HEK293 (cell line): ENCODE measurements around the gene SLC66A2.

Experiments
- CTCF ChIA-PET: fragments of 350-600 bp; formaldehyde crosslinking; extraction: SDS; loops from one replicate; lab custom pipeline; 2021; ENCODE audit warnings: antibody characterized with exemption; lab: Yijun Ruan, JAX
- POLR2A ChIA-PET: fragments of 300-600 bp; formaldehyde crosslinking; extraction: SDS; loops from one replicate; lab custom pipeline; 2020; ENCODE audit warnings: antibody characterized with exemption, inconsistent platforms; lab: Yijun Ruan, JAX
- H3K27ac ChIP-seq: fragments of 200-500 bp; sonication (Bioruptor generic); 2 replicates; pipeline ENCODE4 v1.5.1; 2014; ENCODE audit warnings: low read depth, low read length, control low read depth, inconsistent platforms; ENCODE audit errors: extremely low read depth
- H3K36me3 ChIP-seq, 2 experiments: fragments of 200-500 bp in 1 of 2; sonication (Bioruptor generic) in 1 of 2; 1 replicate in 1 of 2; 2 replicates in 1 of 2; pipeline ENCODE4 v1.5.1; 2014 to 2017; ENCODE audit warnings: inconsistent platforms in 2 of 2, low read length in 2 of 2; ENCODE audit not compliant: control insufficient read depth in 2 of 2, insufficient read depth in 1 of 2
- H3K4me1 ChIP-seq: fragments of 200-500 bp; sonication (Bioruptor generic); 2 replicates; pipeline ENCODE4 v1.5.1; 2014; ENCODE audit warnings: mild to moderate bottlenecking, low read length, inconsistent platforms; ENCODE audit not compliant: control insufficient read depth, insufficient read depth
- H3K4me3 ChIP-seq: 2 replicates; pipeline ENCODE4 v1.5.1; 2011; ENCODE audit warnings: low read depth, mild to moderate bottlenecking, control low read depth, low read length, moderate library complexity
- H3K9me3 ChIP-seq: fragments of 200-500 bp; sonication (Bioruptor generic); 2 replicates; pipeline ENCODE4 v1.5.1; 2014; ENCODE audit warnings: low read depth, low read length, inconsistent platforms; ENCODE audit not compliant: control insufficient read depth, insufficient read depth
- BCL11B ChIP-seq: fragments of 450-650 bp; formaldehyde crosslinking; IDR thresholded peaks from 2 replicates; pipeline ENCODE4 v1.5.1; 2016; ENCODE audit warnings: low read depth, missing biosample characterization, missing genetic modification characterization
- BCL6B ChIP-seq: fragments of 450-650 bp; formaldehyde crosslinking; IDR thresholded peaks from 2 replicates; pipeline ENCODE4 v1.5.1; 2017; ENCODE audit warnings: missing biosample characterization, missing genetic modification characterization
- CTCF ChIP-seq: fragments of 450-650 bp; formaldehyde crosslinking; IDR thresholded peaks from 2 replicates; pipeline ENCODE4 v1.5.1; 2016; ENCODE audit warnings: missing biosample characterization, missing genetic modification characterization
- EGR2 ChIP-seq: fragments of 450-650 bp; formaldehyde crosslinking; IDR thresholded peaks from 2 replicates; pipeline ENCODE4 v1.5.1; 2016; ENCODE audit warnings: low read depth, missing biosample characterization, missing genetic modification characterization
- KLF1 ChIP-seq: fragments of 450-650 bp; formaldehyde crosslinking; IDR thresholded peaks from 2 replicates; pipeline ENCODE4 v1.5.1; 2016; ENCODE audit warnings: missing biosample characterization, missing genetic modification characterization
- MZF1 ChIP-seq: fragments of 450-650 bp; formaldehyde crosslinking; IDR thresholded peaks from 2 replicates; pipeline ENCODE4 v1.5.1; 2017; ENCODE audit warnings: missing biosample characterization, missing genetic modification characterization, borderline replicate concordance
- SALL2 ChIP-seq: fragments of 450-650 bp; formaldehyde crosslinking; IDR thresholded peaks from 2 replicates; pipeline ENCODE4 v1.5.0; 2017; ENCODE audit warnings: missing biosample characterization, mild to moderate bottlenecking, missing genetic modification characterization, borderline replicate concordance
- SP2 ChIP-seq: fragments of 450-650 bp; formaldehyde crosslinking; IDR thresholded peaks from 2 replicates; pipeline ENCODE4 v1.5.1; 2016; ENCODE audit warnings: missing biosample characterization, missing genetic modification characterization
- ZBTB20 ChIP-seq: fragments of 450-650 bp; formaldehyde crosslinking; IDR thresholded peaks from 2 replicates; pipeline ENCODE4 v1.5.1; 2016; ENCODE audit warnings: missing biosample characterization, missing genetic modification characterization
- ZBTB26 ChIP-seq: fragments of 450-650 bp; formaldehyde crosslinking; optimal IDR thresholded peaks from 2 replicates; pipeline ENCODE3; 2016; ENCODE audit warnings: missing biosample characterization, mild to moderate bottlenecking, missing genetic modification characterization
- ZBTB48 ChIP-seq: fragments of 450-650 bp; formaldehyde crosslinking; IDR thresholded peaks from 2 replicates; pipeline ENCODE4 v1.5.1; 2016; ENCODE audit warnings: missing biosample characterization, missing genetic modification characterization
- ZBTB49 ChIP-seq: fragments of 450-650 bp; formaldehyde crosslinking; IDR thresholded peaks from 2 replicates; pipeline ENCODE4 v1.5.1; 2016; ENCODE audit warnings: missing biosample characterization, missing genetic modification characterization, low read depth
- ZFHX2 ChIP-seq: fragments of 450-650 bp; formaldehyde crosslinking; conservative IDR thresholded peaks from 2 replicates; pipeline ENCODE4 v1.5.1; 2016; ENCODE audit warnings: missing biosample characterization, missing genetic modification characterization
- ZNF121 ChIP-seq: fragments of 450-650 bp; formaldehyde crosslinking; IDR thresholded peaks from 2 replicates; pipeline ENCODE4 v1.5.1; 2016; ENCODE audit warnings: missing biosample characterization, missing genetic modification characterization
- ZNF19 ChIP-seq: fragments of 450-650 bp; formaldehyde crosslinking; IDR thresholded peaks from 2 replicates; pipeline ENCODE4; 2016; ENCODE audit warnings: missing biosample characterization, missing genetic modification characterization, low read depth
- ZNF221 ChIP-seq: fragments of 450-650 bp; formaldehyde crosslinking; IDR thresholded peaks from 2 replicates; pipeline ENCODE4 v1.5.1; 2017; ENCODE audit warnings: missing biosample characterization, missing genetic modification characterization, borderline replicate concordance
- ZNF274 ChIP-seq, 2 experiments: fragments of 200-500 bp in 1 of 2; fragments of 450-650 bp in 1 of 2; sonication (Bioruptor generic) in 1 of 2; formaldehyde crosslinking in 1 of 2; IDR thresholded peaks; 2 replicates each; pipeline versions ENCODE4 v1.5.1 to v1.6.1; 2014 to 2016; ENCODE audit warnings: borderline replicate concordance in 1 of 2, inconsistent platforms in 1 of 2, low read length in 1 of 2, missing biosample characterization in 1 of 2, missing genetic modification characterization in 1 of 2
- ZNF433 ChIP-seq: fragments of 450-650 bp; formaldehyde crosslinking; IDR thresholded peaks from 2 replicates; pipeline ENCODE4 v1.5.1; 2016; ENCODE audit warnings: missing biosample characterization, missing genetic modification characterization, low read depth
- ZNF571 ChIP-seq: fragments of 450-650 bp; formaldehyde crosslinking; IDR thresholded peaks from 2 replicates; pipeline ENCODE4 v1.5.0; 2017; ENCODE audit warnings: missing biosample characterization, missing genetic modification characterization

SLC66A2 gene

GRCh38 chr18:79964330-79965118, 13.1 kb upstream of the SLC66A2 start, which contains the start of gene HSBP1L1 (continued):
- peak; percentile 73 for TF ChIP-seq ZBTB26 (tag by site-specific recombination)

- Histone ChIP-seq H3K4me1 (peaks cover 18% of the 10 kb centered on the region), H3K9me3 (no peaks in the 10 kb centered on the region), H3K36me3 (peaks cover 5 to 7% of the 10 kb centered on the region in 2 experiments; a peak in 2 of 3 replicates), H3K4me3 (peak overlapping the region; percentile 52), H3K27ac (peak overlapping the region; percentile 72; the same call in 1 of the 2 replicates)
- CTCF ChIA-PET = no interaction called here
- POLR2A ChIA-PET = no interaction called here
- peak; percentile 98 for TF ChIP-seq ZNF121 (tag by site-specific recombination)
- TF ChIP-seq ZNF19 = no peak
Measured at GRCh38 chr18:79963658-79964329, 12.3 kb upstream of the SLC66A2 start.

GRCh38 chr18:79962835-79963657, 11.6 kb upstream of the SLC66A2 start:
- H3K9me3 ChIP-seq = no peaks in the 10 kb centered on the region
- peaks cover 5% of the 10 kb centered on the region in 2 experiments; a peak in 2 of 3 replicates for H3K36me3 ChIP-seq
- no peak overlapping the region for H3K27ac ChIP-seq
- POLR2A ChIA-PET = no interaction called here
- CTCF ChIA-PET = no interaction called here
- 0 out of 2 replicates have a peak, but pooled peaks have one; percentile 11 for TF ChIP-seq KLF1 (tag by site-specific recombination)
- peak; percentile 77 for TF ChIP-seq ZFHX2 (tag by site-specific recombination)
- no peak for TF ChIP-seq SALL2
- no peak for TF ChIP-seq BCL6B (tag by site-specific recombination)
- TF ChIP-seq EGR2 = peak; percentile 81
- peaks cover 18% of the 10 kb centered on the region for H3K4me1 ChIP-seq
- H3K4me3 ChIP-seq = no peak overlapping the region

GRCh38 chr18:79962311-79962710, 10.9 kb upstream of the SLC66A2 start:
- no peak overlapping the region for H3K27ac ChIP-seq
- ChIA-PET POLR2A (interaction anchor here (0.9 to 1.0 kb wide), 2 partner anchors 9 to 22 kb away, joined by 3 to 4 read pairs; no protein-coding TSS in a partner anchor), CTCF (no interaction called here)
- H3K4me1 ChIP-seq = peaks cover 18% of the 10 kb centered on the region
- H3K36me3 ChIP-seq = no peaks in the 10 kb centered on the region
- H3K9me3 ChIP-seq = no peaks in the 10 kb centered on the region
- no peak for TF ChIP-seq ZBTB20
- no peak for TF ChIP-seq MZF1 (tag by site-specific recombination)
- peak; percentile 81 for TF ChIP-seq ZFHX2 (tag by site-specific recombination)
- TF ChIP-seq ZNF571 = no peak
- TF ChIP-seq ZNF221 (tag by site-specific recombination) = no peak
- no peak for TF ChIP-seq ZBTB48 (tag by site-specific recombination)
- TF ChIP-seq ZNF274 (IDR thresholded peaks at IDR 0.05; ENCODE audit: low read length) = no peak
- TF ChIP-seq ZNF274 (tag by site-specific recombination; IDR thresholded peaks at IDR 0.05; ENCODE audit: borderline replicate concordance) = no peak
- TF ChIP-seq SP2 (tag by site-specific recombination) = no peak
- TF ChIP-seq CTCF = no peak
- no peak for TF ChIP-seq ZBTB49 (tag by site-specific recombination)
- TF ChIP-seq ZNF433 (tag by site-specific recombination) = no peak
- TF ChIP-seq EGR2 = peak; percentile 73; the same call in 1 of the 2 replicates
- TF ChIP-seq BCL11B (tag by site-specific recombination) = no peak
- no peak overlapping the region for H3K4me3 ChIP-seq
